GM12873 (cell line): ENCODE data around the gene HECTD3.

Source experiments
- TF ChIP-seq, protein P1 (sequence below): IDR thresholded peaks from 2 replicates; pipeline ENCODE4 v1.5.1; 2012; ENCODE audit warnings: low read depth, mild to moderate bottlenecking, moderate library complexity, low read length, control low read depth; ENCODE audit not compliant: insufficient read depth; ENCODE audit errors: missing control alignments

HECTD3 gene

DNA sequence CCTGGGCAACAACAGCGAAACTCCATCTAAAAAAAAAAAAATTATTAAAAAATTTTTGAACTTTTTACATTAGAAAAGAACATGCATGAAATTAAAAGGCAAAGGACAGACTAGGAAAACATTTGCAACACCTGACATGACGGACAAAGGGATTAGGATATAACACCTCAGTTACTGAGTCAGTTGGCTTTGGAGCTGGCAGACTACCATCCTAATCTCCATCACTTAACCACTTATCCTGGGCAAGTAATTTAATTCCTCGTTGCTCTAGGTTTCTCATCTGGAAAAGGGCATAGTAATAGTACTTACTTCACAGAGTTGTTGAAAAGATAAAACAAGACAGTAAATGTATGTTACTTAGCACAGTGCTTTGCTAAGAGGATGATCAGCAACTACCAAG is 11.9 kb downstream of the HECTD3 start:
- TF ChIP-seq, protein P1, sequence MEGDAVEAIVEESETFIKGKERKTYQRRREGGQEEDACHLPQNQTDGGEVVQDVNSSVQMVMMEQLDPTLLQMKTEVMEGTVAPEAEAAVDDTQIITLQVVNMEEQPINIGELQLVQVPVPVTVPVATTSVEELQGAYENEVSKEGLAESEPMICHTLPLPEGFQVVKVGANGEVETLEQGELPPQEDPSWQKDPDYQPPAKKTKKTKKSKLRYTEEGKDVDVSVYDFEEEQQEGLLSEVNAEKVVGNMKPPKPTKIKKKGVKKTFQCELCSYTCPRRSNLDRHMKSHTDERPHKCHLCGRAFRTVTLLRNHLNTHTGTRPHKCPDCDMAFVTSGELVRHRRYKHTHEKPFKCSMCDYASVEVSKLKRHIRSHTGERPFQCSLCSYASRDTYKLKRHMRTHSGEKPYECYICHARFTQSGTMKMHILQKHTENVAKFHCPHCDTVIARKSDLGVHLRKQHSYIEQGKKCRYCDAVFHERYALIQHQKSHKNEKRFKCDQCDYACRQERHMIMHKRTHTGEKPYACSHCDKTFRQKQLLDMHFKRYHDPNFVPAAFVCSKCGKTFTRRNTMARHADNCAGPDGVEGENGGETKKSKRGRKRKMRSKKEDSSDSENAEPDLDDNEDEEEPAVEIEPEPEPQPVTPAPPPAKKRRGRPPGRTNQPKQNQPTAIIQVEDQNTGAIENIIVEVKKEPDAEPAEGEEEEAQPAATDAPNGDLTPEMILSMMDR, result no peak

GRCh38 chr1:44995467-44996238 is 15.5 kb downstream of the HECTD3 start:
- TF ChIP-seq, protein P1, result no peak

DNA sequence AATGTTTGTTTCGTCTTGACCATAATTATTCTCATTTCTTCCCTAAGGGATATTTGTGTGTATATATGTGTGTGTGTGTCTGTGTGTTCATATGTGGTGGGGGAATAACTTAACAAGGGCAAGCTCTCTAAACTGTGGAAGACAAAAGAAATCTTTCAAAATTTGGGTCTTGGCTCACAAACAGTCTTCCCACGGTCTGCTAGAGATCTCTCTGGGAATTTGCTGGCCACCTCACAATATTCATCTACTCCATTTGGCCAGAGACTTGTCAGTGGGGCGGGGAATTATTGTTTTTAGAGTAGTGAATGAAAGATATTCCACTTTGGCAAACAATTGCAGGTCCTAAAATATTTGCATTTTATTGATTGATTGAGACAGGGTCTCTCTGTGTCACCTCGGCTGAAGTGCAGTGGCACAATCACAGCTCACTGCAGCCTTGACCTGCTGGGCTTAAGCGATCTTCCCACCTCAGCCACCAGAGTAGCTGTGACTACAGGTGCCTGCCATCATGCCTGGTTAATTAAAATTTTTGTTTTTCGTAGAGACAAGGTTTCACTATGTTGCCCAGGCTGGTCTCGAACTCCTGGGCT is 16.7 kb downstream of the HECTD3 start:
- TF ChIP-seq, protein P1, result no peak

DNA sequence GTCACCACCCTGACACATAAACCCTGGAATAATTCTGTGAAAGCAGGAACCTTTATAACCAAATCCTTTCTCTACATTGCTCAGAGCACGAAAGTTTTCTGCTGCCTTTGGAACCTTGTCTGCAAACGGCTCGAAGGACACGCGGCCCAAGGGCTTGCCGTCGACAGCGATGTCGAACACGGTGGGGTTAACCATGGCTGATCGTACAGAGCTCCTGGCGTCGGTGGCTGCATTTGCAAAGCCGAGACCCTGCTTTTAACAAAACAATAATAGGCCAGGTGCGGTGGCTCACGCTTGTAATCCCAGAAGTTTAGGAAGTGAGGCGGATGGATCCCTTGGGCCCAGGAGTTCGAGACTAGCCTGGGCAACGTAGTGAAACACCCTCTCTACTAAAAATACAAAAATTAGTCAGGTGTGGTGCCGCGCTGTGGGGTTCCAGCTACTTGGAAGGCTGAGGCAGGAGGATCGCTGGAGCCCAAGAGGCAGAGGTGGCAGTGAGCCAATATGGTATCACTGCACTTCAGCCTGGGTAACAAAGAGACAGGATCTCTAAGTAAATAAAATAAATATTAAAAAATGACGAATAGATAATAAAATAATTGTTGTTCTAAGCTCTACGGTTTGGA is 22.5 kb downstream of the HECTD3 start:
- TF ChIP-seq, protein P1, result no peak

GRCh38 chr1:44985747-44986359 is 25.3 kb downstream of the HECTD3 start:
- TF ChIP-seq, protein P1, result no peak

GRCh38 chr1:44976252-44976651 is 34.9 kb downstream of the HECTD3 start:
- TF ChIP-seq, protein P1, result no peak

DNA sequence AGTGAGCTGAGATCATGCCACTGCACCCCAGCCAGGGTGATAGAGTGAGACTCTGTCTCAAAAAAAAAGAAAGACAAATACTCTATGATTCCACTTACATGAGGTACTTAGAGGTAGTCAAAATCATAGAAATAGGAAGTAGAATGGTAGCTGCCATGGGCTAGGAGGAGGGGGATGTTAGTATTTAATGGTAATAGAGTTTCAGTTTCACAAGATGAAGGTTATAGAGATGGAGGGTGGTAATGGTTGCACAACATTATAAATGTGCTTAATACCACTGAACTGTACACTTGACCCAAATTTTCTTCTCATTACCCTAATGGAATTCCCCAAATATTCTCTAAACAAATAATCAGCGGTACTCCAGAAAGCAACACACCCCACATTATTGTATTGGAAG is 37.5 kb downstream of the HECTD3 start:
- TF ChIP-seq, protein P1, result no peak
